EL (cell line): ENCODE measurements around the gene NLGN4X.
"Not testable (repeated sequence)": the region's sequence is repeated elsewhere in the genome, so short reads cannot be mapped to it uniquely, and the experiment has no call there.

Source experiments
- DNase-seq: peaks from one replicate; pipeline ENCODE4 v3.0.0-alpha.2; 2016

The NLGN4X gene

GRCh38 chrX:6002056-6002455 is 226.6 kb downstream of the NLGN4X start:
- DNase-seq: no peak

GRCh38 chrX:5998901-5999300 is 229.8 kb downstream of the NLGN4X start:
- DNase-seq: no peak

GRCh38 chrX:5998456-5998855 is 230.2 kb downstream of the NLGN4X start:
- DNase-seq: no peak

- DNase-seq: no peak
These were observed 237.3 kb downstream of the NLGN4X start for GRCh38 chrX:5991393-5991792.

GRCh38 chrX:5979338-5979737 is 249.3 kb downstream of the NLGN4X start:
- DNase-seq: no peak

GRCh38 chrX:5976332-5976731 is 252.3 kb downstream of the NLGN4X start:
- no peak for DNase-seq

- DNase-seq: no peak
These were observed 257.4 kb downstream of the NLGN4X start for GRCh38 chrX:5971300-5971699.

GRCh38 chrX:5965406-5965805 is 263.3 kb downstream of the NLGN4X start:
- DNase-seq: no peak

- no peak for DNase-seq
These were observed 269.4 kb downstream of the NLGN4X start for GRCh38 chrX:5959286-5959685.

- no peak for DNase-seq
These were observed 270.1 kb downstream of the NLGN4X start for GRCh38 chrX:5958523-5958922.

GRCh38 chrX:5957506-5957905 is 271.2 kb downstream of the NLGN4X start:
- no peak for DNase-seq

- no peak for DNase-seq
These were observed 292.2 kb downstream of the NLGN4X start for GRCh38 chrX:5936438-5936837.

GRCh38 chrX:5928224-5928623 is 300.4 kb downstream of the NLGN4X start:
- DNase-seq: no peak

- no peak for DNase-seq
These were observed 311.7 kb downstream of the NLGN4X start for GRCh38 chrX:5916945-5917344.

- no peak for DNase-seq
These were observed 312.9 kb downstream of the NLGN4X start for GRCh38 chrX:5915783-5916182.

GRCh38 chrX:5907207-5907606 is 321.5 kb downstream of the NLGN4X start:
- DNase-seq: no peak

- not testable (repeated sequence) for DNase-seq
These were observed 325.0 kb downstream of the NLGN4X start for GRCh38 chrX:5903586-5904190.

- no peak for DNase-seq
These were observed 330.2 kb downstream of the NLGN4X start for GRCh38 chrX:5898463-5898862.

GRCh38 chrX:5891378-5891777 is 337.3 kb downstream of the NLGN4X start:
- no peak for DNase-seq

GRCh38 chrX:5876984-5877596 is 351.6 kb downstream of the NLGN4X start:
- no peak for DNase-seq

GRCh38 chrX:5870238-5870637 is 358.4 kb downstream of the NLGN4X start:
- DNase-seq: no peak

GRCh38 chrX:5869786-5870185 is 358.9 kb downstream of the NLGN4X start:
- DNase-seq: no peak

GRCh38 chrX:5867778-5868177 is 360.9 kb downstream of the NLGN4X start:
- no peak for DNase-seq

GRCh38 chrX:5857232-5857631 is 371.4 kb downstream of the NLGN4X start:
- no peak for DNase-seq

- no peak for DNase-seq
These were observed 375.7 kb downstream of the NLGN4X start for GRCh38 chrX:5852941-5853340.
